HFF-Myc (cell line): ENCODE measurements around the gene FER1L5.

Source experiments
- DNase-seq: peaks from one replicate; pipeline ENCODE4 v3.0.0-alpha.2; 2011; ENCODE audit warnings: low read depth; ENCODE audit errors: extremely low read depth
- H3K4me3 ChIP-seq: replicated peaks from 2 replicates; pipeline ENCODE4 v1.5.1; 2011; ENCODE audit warnings: low read depth, mild to moderate bottlenecking, control low read depth, low read length
- TF ChIP-seq, protein P1 (sequence below): IDR thresholded peaks from 2 replicates; pipeline ENCODE4 v1.5.1; 2012; ENCODE audit warnings: mild to moderate bottlenecking, low read depth, low read length, control low read depth; ENCODE audit errors: missing control alignments

FER1L5 gene

DNA sequence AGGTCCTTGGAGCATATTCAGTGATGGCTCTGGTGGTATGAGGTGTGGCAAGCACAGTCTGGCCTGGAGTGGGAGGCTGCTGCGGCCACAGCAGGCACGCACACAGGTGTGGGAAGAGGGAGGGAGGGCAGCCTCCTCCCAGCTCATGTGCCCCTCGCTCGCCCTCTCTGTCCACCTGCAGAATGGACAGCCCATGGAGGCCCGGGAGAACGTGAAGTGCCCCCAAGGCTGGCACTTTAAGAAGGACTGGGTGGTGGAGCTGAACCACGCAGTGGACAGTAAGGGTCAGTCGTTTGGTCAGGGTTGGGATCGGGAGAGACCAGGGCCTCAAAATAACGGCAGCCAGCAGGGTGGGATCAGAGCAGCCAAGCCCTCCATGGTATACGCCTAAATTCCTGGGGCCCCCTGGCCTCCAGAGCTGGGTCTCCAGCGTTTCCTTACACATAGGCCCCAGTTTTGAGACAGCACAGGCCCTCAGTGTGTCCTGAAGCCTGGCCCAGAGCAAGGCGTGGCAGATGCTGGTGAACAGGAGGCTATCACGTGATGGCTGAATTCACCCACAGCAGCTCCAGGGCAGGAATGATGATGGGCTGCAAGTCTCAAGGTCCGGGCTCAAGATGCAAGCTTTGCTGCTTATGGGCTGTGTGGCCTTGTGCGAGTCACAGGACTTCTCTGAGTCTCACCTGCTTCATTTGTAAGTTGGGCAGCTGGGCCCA is 47.9 kb downstream of the FER1L5 start:
- TF ChIP-seq, protein P1, sequence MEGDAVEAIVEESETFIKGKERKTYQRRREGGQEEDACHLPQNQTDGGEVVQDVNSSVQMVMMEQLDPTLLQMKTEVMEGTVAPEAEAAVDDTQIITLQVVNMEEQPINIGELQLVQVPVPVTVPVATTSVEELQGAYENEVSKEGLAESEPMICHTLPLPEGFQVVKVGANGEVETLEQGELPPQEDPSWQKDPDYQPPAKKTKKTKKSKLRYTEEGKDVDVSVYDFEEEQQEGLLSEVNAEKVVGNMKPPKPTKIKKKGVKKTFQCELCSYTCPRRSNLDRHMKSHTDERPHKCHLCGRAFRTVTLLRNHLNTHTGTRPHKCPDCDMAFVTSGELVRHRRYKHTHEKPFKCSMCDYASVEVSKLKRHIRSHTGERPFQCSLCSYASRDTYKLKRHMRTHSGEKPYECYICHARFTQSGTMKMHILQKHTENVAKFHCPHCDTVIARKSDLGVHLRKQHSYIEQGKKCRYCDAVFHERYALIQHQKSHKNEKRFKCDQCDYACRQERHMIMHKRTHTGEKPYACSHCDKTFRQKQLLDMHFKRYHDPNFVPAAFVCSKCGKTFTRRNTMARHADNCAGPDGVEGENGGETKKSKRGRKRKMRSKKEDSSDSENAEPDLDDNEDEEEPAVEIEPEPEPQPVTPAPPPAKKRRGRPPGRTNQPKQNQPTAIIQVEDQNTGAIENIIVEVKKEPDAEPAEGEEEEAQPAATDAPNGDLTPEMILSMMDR, result no peak
- no peak for DNase-seq
- no peak overlapping the region for H3K4me3 ChIP-seq

DNA sequence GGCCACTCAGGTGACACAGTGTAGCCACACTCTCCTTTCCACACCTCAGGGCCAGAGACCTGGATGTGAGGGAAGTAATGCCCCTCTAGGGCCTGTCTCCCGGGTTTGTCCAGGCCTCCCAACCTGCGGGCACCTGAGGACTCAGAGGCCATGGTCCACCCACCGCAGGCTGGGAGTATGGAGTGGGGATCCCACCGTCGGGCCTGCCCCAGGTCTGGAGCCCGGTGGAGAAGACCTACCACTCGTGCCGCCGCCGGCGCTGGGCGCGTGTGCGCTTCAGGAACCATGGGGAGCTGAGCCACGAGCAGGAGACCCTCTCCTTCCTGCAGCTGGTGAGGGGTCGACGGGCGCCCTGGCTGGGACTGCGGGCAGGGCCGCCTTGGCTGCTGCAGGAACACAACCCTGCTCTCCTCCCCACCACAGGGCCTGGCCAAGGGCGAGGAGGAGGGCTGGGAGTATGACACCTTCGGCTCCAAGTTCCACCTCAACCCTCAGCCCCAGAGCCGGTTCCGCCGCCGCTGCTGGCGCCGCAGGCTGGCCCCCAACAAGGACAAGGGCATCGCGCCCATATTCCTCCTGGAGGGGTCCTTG is 48.6 kb downstream of the FER1L5 start:
- TF ChIP-seq, protein P1, result no peak
- no peak overlapping the region for H3K4me3 ChIP-seq
- DNase-seq, result no peak

DNA sequence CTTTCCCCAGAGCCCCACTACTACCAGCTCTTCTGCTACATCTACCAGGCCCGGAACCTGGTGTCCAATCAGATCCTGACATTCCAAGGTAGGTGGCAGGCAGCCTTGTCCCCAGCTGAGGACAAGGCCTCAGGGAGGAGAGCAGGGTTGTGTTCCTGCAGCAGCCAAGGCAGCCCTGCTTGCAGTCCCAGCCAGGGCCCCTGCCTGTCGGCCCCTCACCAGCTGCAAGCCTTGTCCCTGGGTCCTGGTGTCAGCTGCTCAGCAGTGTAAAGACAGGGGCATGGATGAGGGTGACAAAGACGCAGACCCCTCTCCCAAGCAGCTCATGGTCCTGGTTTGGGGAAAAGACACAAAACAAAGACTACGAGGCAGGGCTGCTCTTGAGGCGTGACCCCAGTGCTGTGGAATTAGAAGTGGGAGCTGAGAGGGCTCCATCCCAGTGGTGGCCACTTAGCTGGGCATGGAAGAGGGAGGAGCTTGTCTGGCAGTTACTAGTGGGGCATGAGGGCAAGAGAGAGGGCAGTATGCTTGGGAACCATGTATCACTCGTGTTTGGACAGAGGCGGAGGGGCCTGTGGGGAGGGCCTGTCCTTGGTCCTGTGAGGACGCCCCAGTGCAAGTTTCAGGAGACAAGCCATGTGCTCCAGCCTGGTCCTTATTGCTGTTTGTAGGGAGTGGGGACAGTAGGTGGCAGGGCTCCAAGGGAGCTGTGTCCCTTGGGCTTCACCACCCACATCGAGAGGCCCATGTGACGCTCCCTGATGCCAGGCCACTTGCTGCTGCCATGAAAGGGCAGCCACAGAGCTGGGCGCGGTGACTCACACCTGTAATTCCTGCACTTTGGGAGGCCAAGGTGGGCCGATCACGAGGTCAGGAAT is 49.8 kb downstream of the FER1L5 start:
- DNase-seq, result no peak
- no peak overlapping the region for H3K4me3 ChIP-seq
- TF ChIP-seq, protein P1, result no peak

DNA sequence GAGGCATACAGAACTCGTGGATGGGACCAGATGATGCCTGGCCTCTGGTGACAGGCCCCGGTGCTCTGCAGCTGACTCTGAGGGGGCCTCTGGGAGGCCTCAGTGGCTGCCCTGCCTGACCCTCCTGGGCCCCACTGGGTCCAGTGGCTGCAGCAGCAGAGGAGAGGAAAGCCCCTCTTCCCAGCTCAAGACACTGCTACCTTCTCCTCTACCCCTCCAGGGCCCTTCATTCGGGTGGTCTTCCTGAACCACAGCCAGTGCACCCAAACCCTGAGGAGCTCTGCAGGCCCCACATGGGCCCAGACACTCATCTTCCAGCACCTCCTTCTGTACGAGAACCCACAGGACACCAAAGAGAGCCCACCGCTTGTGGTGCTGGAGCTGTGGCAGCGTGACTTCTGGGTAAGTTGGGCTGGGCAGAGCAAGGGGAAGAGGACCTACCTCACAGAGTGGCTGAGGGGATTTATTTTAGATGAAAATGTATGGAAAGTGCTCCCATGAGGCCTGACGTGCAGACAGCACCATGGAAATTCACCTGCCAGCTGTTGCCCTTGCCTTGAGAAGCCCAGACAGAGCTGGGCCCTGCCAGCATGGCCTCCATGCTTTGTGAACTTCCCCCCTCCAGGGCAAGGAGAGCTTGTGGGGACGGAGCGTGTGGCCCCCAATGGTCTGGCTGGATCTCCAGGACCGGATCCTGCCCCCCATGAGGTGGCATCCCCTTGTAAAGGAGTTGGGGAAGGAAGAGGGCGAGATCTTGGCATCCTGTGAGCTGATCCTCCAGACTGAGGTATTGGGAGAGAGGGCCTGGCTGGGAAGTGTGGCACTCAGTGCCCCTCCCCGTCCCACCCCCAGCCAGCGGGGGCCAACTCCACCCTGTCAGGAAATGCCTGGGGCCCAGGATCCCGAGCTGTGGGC is 51.0 kb downstream of the FER1L5 start:
- DNase-seq, result no peak
- H3K4me3 ChIP-seq, result no peak overlapping the region
- TF ChIP-seq, protein P1, result no peak

DNA sequence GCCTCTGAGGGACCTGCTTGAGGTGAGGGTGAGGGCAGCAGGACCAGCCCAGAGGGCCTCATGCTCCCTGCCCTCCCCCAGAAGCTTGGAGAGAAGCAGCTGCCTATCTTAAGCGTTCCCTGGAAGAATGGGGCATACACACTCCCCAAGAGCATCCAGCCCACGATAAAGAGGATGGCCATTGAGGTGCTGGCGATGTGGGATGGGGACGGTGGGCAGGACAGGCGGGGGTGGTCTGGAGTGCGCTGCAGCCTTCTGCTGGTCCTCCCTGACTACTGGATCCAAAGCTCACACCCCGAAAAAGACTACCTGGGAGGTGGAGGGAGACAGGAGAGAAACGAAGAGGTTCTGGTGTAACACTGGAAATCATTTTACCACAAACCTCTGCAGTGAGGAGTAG is 51.7 kb downstream of the FER1L5 start:
- no peak for DNase-seq
- TF ChIP-seq, protein P1, result no peak
- H3K4me3 ChIP-seq, result no peak overlapping the region

DNA sequence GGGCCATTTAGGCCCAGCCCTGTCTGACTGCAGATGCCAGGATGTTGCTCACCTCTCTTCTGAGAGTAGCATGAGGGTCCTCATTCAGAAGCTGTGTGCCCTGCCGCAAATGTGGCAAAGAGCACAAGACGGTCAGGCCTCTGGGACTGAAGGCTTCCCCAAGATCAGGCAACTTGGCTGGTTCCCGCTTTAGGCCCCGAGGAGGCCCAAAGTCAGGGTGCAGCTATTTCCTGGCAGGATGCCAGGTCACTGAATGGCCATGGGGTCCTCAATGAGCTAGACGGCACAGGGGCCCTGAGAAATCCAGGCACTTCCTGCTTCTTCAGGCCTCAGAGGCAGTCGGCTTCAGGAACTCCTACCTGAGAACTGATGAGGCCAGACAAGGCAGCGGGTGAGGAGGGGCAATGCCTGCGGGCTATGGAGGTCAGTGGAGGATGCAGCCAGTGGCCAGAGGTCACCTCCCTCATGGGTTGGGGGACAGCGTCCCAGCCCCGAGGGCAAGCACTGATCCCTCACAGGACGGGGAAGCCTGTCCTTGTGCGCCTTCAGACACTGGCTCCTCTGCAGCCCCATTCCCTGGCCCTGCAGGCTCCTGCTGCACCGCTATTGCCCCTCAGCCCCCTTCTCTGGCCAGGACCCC is 52.4 kb downstream of the FER1L5 start:
- TF ChIP-seq, protein P1, result no peak
- DNase-seq, result no peak
- H3K4me3 ChIP-seq, result no peak overlapping the region
